GM19452 (cell line): Measurements from ENCODE around the gene NLRP4.

Source experiments
- ATAC-seq: cut with Tn5 transposase; IDR thresholded peaks from one replicate; pipeline ENCODE4 v1.9.1; 2021; ENCODE audit not compliant: unreplicated experiment

NLRP4 gene

GRCh38 chr19:55836340-55836739, at the start of gene NLRP4:
TSS of gene NLRP4 (plus strand) at chr19:55836540. CDS start at chr19:55852081, 15,541 bp downstream.
- no peak for ATAC-seq

- ATAC-seq: no peak
These were observed 41.3 kb upstream of the NLRP4 start for GRCh38 chr19:55795021-55795420.

GRCh38 chr19:55801416-55801815, 34.9 kb upstream of the NLRP4 start:
- no peak for ATAC-seq

- no peak for ATAC-seq
These were observed 34.1 kb upstream of the NLRP4 start for GRCh38 chr19:55802281-55802680.

GRCh38 chr19:55809381-55810058, 26.8 kb upstream of the NLRP4 start:
- ATAC-seq: no peak

- no peak for ATAC-seq
These were observed 25.0 kb upstream of the NLRP4 start for GRCh38 chr19:55811340-55811739.

- no peak for ATAC-seq
These were observed 23.9 kb upstream of the NLRP4 start for GRCh38 chr19:55812449-55812848.

- ATAC-seq: no peak
These were observed 22.4 kb upstream of the NLRP4 start for GRCh38 chr19:55813906-55814305.

- ATAC-seq: no peak
These were observed 16.3 kb upstream of the NLRP4 start for GRCh38 chr19:55820037-55820436.

- ATAC-seq: no peak
These were observed 5.7 kb upstream of the NLRP4 start for GRCh38 chr19:55830656-55831055.

GRCh38 chr19:55831846-55832245, 4.5 kb upstream of the NLRP4 start, which contains the start of gene NLRP11:
TSS of gene NLRP11 (minus strand) at chr19:55831999. CDS start at chr19:55818174, 13,825 bp downstream.
- no peak for ATAC-seq

- no peak for ATAC-seq
These were observed 3.7 kb upstream of the NLRP4 start for GRCh38 chr19:55832676-55833075.

- no peak for ATAC-seq
These were observed 1.9 kb downstream of the NLRP4 start for GRCh38 chr19:55838251-55838650.

- ATAC-seq: no peak
These were observed 2.6 kb downstream of the NLRP4 start for GRCh38 chr19:55838906-55839305.

GRCh38 chr19:55855160-55855559, 18.8 kb downstream of the NLRP4 start:
- ATAC-seq: no peak

GRCh38 chr19:55857149-55857548, 20.8 kb downstream of the NLRP4 start:
- ATAC-seq: no peak

GRCh38 chr19:55857974-55858373, 21.6 kb downstream of the NLRP4 start:
- no peak for ATAC-seq

GRCh38 chr19:55858401-55858800, 22.1 kb downstream of the NLRP4 start:
- ATAC-seq: no peak

- no peak for ATAC-seq
These were observed 22.6 kb downstream of the NLRP4 start for GRCh38 chr19:55858969-55859368.

GRCh38 chr19:55866521-55866920, 30.2 kb downstream of the NLRP4 start:
- no peak for ATAC-seq

GRCh38 chr19:55867101-55867500, 30.8 kb downstream of the NLRP4 start:
- ATAC-seq: no peak

GRCh38 chr19:55870736-55871135, 34.4 kb downstream of the NLRP4 start:
- no peak for ATAC-seq

GRCh38 chr19:55877211-55877610, 40.9 kb downstream of the NLRP4 start:
- no peak for ATAC-seq
